ENCODE data around the gene NFKBIL1.

The NFKBIL1 gene

DNA sequence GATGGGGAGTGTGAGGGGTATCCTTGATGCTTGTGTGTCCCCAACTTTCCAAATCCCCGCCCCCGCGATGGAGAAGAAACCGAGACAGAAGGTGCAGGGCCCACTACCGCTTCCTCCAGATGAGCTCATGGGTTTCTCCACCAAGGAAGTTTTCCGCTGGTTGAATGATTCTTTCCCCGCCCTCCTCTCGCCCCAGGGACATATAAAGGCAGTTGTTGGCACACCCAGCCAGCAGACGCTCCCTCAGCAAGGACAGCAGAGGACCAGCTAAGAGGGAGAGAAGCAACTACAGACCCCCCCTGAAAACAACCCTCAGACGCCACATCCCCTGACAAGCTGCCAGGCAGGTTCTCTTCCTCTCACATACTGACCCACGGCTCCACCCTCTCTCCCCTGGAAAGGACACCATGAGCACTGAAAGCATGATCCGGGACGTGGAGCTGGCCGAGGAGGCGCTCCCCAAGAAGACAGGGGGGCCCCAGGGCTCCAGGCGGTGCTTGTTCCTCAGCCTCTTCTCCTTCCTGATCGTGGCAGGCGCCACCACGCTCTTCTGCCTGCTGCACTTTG is 28.0 kb downstream of the NFKBIL1 start, which contains the start of gene TNF:
TSS of gene TNF (plus strand) at position 231 of the 567 bp plus-strand sequence. CDS start at position 408, 177 bp downstream.
- Histone ChIP-seq H3K4me3 (ENCODE audit: low read depth, low read length) (no peak within 1 kb of the TSS), H3K27me3 (replicated peaks) (no peaks in the 10 kb centered on the region), H3K27ac (no peak within 1 kb of the TSS), H3K36me3 (replicated peaks) (no peaks in the 10 kb centered on the region)
- TF ChIP-seq, protein P1, sequence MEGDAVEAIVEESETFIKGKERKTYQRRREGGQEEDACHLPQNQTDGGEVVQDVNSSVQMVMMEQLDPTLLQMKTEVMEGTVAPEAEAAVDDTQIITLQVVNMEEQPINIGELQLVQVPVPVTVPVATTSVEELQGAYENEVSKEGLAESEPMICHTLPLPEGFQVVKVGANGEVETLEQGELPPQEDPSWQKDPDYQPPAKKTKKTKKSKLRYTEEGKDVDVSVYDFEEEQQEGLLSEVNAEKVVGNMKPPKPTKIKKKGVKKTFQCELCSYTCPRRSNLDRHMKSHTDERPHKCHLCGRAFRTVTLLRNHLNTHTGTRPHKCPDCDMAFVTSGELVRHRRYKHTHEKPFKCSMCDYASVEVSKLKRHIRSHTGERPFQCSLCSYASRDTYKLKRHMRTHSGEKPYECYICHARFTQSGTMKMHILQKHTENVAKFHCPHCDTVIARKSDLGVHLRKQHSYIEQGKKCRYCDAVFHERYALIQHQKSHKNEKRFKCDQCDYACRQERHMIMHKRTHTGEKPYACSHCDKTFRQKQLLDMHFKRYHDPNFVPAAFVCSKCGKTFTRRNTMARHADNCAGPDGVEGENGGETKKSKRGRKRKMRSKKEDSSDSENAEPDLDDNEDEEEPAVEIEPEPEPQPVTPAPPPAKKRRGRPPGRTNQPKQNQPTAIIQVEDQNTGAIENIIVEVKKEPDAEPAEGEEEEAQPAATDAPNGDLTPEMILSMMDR (IDR thresholded peaks at IDR 0.05; ENCODE audit: low read depth, low read length, missing control alignments) = no peak
- in situ Hi-C loops (cut with HindIII; ENCODE audit: low pct_ligation_motif_present, low sequenced_read_pairs) = no loop called here
- no peak for DNase-seq

GRCh38 chr6:31575952-31576685 is 28.7 kb downstream of the NFKBIL1 start:
- DNase-seq = no peak
- TF ChIP-seq, protein P1 (IDR thresholded peaks at IDR 0.05; ENCODE audit: low read depth, low read length, missing control alignments) = no peak
- no peak overlapping the region for H3K27ac ChIP-seq
- no peak overlapping the region for H3K4me3 ChIP-seq (ENCODE audit: low read depth, low read length)
- in situ Hi-C loops (cut with HindIII; ENCODE audit: low pct_ligation_motif_present, low sequenced_read_pairs) = no loop called here
- H3K27me3 ChIP-seq (replicated peaks) = no peaks in the 10 kb centered on the region
- no peaks in the 10 kb centered on the region for H3K36me3 ChIP-seq (replicated peaks)

GRCh38 chr6:31576897-31577578 is 29.6 kb downstream of the NFKBIL1 start:
- no peaks in the 10 kb centered on the region for H3K27me3 ChIP-seq (replicated peaks)
- no peak overlapping the region for H3K27ac ChIP-seq
- no peak for DNase-seq
- in situ Hi-C loops (cut with HindIII; ENCODE audit: low pct_ligation_motif_present, low sequenced_read_pairs) = no loop called here
- TF ChIP-seq, protein P1 (IDR thresholded peaks at IDR 0.05; ENCODE audit: low read depth, low read length, missing control alignments) = no peak
- no peaks in the 10 kb centered on the region for H3K36me3 ChIP-seq (replicated peaks)
- no peak overlapping the region for H3K4me3 ChIP-seq (ENCODE audit: low read depth, low read length)

- DNase-seq = no peak
- TF ChIP-seq, protein P1 (IDR thresholded peaks at IDR 0.05; ENCODE audit: low read depth, low read length, missing control alignments) = no peak
- no peaks in the 10 kb centered on the region for H3K36me3 ChIP-seq (replicated peaks)
- H3K27me3 ChIP-seq (replicated peaks) = no peaks in the 10 kb centered on the region
- in situ Hi-C loops (cut with HindIII; ENCODE audit: low pct_ligation_motif_present, low sequenced_read_pairs) = no loop called here
- H3K27ac ChIP-seq = no peak overlapping the region
- no peak overlapping the region for H3K4me3 ChIP-seq (ENCODE audit: low read depth, low read length)
Measured at GRCh38 chr6:31577579-31577966, 30.2 kb downstream of the NFKBIL1 start.

GRCh38 chr6:31578184-31579118 is 31.0 kb downstream of the NFKBIL1 start:
- Histone ChIP-seq H3K4me3 (ENCODE audit: low read depth, low read length) (no peak overlapping the region), H3K27ac (no peak overlapping the region), H3K36me3 (replicated peaks) (no peaks in the 10 kb centered on the region), H3K27me3 (replicated peaks) (no peaks in the 10 kb centered on the region)
- in situ Hi-C loops (cut with HindIII; ENCODE audit: low pct_ligation_motif_present, low sequenced_read_pairs) = no loop called here
- TF ChIP-seq, protein P1 (IDR thresholded peaks at IDR 0.05; ENCODE audit: low read depth, low read length, missing control alignments) = no peak
- DNase-seq = no peak
